Testis (tissue), 2 donors: Measurements from ENCODE around the gene FRAS1.

Experiments used
- POLR2A ChIP-seq: fragments of 450-650 bp; IDR thresholded peaks from one replicate; pipeline ENCODE4 v1.6.1; 2017; ENCODE audit warnings: antibody characterized with exemption, mild to moderate bottlenecking, moderate library complexity
- TF ChIP-seq, protein P1 (sequence below), 3 experiments: fragments of 450-650 bp in 2 of 3; fragments of 200-600 bp in 1 of 3; sonication (generic) in 1 of 3; IDR thresholded peaks; one replicate each; pipeline ENCODE4 v1.5.1; 2016 to 2019; ENCODE audit warnings: antibody characterized with exemption in 3 of 3, mild to moderate bottlenecking in 2 of 3, moderate library complexity in 1 of 3

DNA sequence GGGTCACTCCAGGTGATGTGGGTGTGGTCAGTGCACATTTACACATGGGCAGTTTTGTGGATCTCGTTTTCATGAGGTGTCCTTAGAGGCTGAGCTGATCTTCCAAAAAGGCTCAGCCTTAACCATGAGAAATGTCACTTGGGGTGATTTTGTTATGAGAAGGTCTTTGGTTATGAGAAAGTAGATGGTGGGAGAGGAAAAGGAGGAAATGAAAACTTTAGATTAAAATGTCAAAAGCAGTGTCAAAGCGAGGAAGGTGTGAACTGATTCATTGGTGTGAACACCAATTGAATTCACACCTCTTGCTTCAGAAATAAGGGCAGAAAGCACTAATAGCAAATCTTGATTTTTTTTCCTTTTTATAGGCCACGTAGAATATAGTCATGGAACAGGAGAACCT is 394.3 kb downstream of the FRAS1 start:
- TF ChIP-seq, protein P1, sequence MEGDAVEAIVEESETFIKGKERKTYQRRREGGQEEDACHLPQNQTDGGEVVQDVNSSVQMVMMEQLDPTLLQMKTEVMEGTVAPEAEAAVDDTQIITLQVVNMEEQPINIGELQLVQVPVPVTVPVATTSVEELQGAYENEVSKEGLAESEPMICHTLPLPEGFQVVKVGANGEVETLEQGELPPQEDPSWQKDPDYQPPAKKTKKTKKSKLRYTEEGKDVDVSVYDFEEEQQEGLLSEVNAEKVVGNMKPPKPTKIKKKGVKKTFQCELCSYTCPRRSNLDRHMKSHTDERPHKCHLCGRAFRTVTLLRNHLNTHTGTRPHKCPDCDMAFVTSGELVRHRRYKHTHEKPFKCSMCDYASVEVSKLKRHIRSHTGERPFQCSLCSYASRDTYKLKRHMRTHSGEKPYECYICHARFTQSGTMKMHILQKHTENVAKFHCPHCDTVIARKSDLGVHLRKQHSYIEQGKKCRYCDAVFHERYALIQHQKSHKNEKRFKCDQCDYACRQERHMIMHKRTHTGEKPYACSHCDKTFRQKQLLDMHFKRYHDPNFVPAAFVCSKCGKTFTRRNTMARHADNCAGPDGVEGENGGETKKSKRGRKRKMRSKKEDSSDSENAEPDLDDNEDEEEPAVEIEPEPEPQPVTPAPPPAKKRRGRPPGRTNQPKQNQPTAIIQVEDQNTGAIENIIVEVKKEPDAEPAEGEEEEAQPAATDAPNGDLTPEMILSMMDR (IDR thresholded peaks at IDR 0.05), result no peak
- TF ChIP-seq POLR2A, result no peak
